GM12873 (cell line): ENCODE results near the gene CERS6.

Experiments
- CTCF ChIP-seq: IDR thresholded peaks from 2 replicates; pipeline ENCODE4 v1.5.1; 2012; ENCODE audit warnings: low read depth, mild to moderate bottlenecking, moderate library complexity, low read length, control low read depth; ENCODE audit not compliant: insufficient read depth; ENCODE audit errors: missing control alignments

Gene CERS6

GRCh38 chr2:168611896-168612650, 156.0 kb downstream of the CERS6 start:
- no peak for TF ChIP-seq CTCF

- no peak for TF ChIP-seq CTCF
Observed at GRCh38 chr2:168612719-168613118, 156.6 kb downstream of the CERS6 start.

DNA sequence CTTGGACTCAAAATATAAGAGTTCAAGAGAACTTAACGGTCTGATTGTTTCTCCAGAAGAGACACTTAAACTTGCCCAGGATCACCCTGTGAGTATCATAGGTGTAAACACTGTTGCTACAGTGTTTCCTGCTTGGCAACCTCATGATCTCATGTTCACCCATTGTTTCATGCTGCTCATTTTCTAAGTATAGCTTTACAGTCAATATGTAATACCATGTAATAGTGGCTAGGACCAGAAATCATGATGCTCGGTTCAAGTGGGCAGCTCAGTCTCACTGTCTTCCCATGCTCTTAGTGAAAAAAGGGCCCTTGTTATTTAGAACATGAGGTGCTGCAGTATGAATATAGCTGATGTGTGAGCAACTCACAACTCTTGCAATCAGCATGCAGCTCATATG, 157.5 kb downstream of the CERS6 start:
- no peak for TF ChIP-seq CTCF

GRCh38 chr2:168614172-168615018, 158.3 kb downstream of the CERS6 start:
- peak; percentile 48 for TF ChIP-seq CTCF

- no peak for TF ChIP-seq CTCF
Observed at GRCh38 chr2:168620554-168620953, 164.5 kb downstream of the CERS6 start.

GRCh38 chr2:168622559-168622958, 166.5 kb downstream of the CERS6 start:
- TF ChIP-seq CTCF, result no peak

- no peak for TF ChIP-seq CTCF
Observed at GRCh38 chr2:168624028-168624427, 168.0 kb downstream of the CERS6 start.
